Stimulated activated naive CD4-positive, alpha-beta T cell treated with Interleukin-2 at 50 U/mL for 16 hours (primary cell): ENCODE measurements around the gene PPP1R2B.
"Not testable (repeated sequence)": the region's sequence is repeated elsewhere in the genome, so short reads cannot be mapped to it uniquely, and the experiment has no call there.

Source experiments
- DNase-seq: peaks from one replicate; lab custom pipeline; 2025; lab: John Stamatoyannopoulos, UW

Gene PPP1R2B

GRCh38 chr5:156850206-156850751 lies at the start of gene PPP1R2B:
Gene PPP1R2B, plus strand, starts transcription at chr5:156850295. Its CDS starts 268 bp downstream, at chr5:156850563.
- no peak for DNase-seq

DNA sequence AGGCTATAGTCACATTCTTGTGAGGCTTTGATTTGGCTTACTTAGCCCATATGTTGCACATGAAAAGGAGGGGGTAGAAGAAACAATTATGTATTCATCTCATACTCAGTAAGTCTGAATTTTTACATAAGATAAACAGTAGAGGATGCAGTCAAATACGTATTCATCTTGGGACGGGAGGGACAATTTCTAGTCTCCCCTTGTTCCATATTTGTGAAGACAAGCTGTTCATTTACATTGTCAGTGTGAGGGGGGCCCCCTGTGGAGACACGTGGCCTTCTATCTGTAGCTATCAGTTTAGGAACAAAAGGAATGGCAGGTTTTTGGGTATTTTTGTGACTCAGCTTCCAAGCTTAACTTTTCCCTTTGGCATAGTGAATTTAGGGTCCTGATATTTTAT lies 49.2 kb upstream of the PPP1R2B start:
- no peak for DNase-seq

DNA sequence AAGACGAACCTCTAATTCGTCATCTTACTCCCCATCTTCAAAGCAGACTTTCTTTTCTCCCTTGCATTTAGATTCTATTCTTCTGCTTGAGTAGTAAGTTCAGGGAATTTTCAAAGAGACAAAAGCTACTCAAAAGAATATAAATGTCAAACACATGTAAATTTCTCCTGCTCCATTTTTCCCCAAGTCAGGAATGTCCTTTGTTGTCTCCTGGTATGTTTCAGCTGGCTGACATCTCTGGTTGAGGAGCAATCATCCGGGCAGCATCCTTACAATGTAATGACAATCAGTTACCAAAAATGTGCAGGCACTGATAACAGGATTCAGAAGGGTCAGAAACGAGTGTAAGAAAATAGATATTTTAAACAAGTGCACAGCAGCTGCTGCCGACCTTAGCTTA lies 47.6 kb upstream of the PPP1R2B start:
- no peak for DNase-seq

- no peak for DNase-seq
Measured at GRCh38 chr5:156803404-156803803, 46.7 kb upstream of the PPP1R2B start.

GRCh38 chr5:156812959-156813358 lies 37.1 kb upstream of the PPP1R2B start:
- no peak for DNase-seq

- peak; percentile 3 for DNase-seq
Measured at GRCh38 chr5:156815988-156816599, 34.0 kb upstream of the PPP1R2B start.

DNA sequence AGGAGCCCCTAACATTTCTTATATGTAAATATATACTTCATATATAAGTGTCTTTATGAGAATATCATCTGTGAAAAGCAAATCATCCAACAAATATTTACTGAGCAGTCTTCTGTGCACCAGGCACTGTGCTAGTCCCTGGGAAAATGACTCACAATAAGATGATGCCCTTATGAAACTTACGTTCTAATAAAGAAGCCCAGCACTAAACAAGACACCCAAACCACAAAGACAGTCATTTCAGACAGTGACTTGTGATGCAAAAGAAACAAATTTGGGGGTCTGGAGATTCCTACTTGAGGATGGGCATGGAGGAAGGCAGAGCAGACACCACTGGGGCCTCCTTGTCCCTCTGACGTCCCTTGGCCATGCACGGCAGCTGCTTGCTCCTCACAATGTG lies 30.6 kb upstream of the PPP1R2B start:
- no peak for DNase-seq

DNA sequence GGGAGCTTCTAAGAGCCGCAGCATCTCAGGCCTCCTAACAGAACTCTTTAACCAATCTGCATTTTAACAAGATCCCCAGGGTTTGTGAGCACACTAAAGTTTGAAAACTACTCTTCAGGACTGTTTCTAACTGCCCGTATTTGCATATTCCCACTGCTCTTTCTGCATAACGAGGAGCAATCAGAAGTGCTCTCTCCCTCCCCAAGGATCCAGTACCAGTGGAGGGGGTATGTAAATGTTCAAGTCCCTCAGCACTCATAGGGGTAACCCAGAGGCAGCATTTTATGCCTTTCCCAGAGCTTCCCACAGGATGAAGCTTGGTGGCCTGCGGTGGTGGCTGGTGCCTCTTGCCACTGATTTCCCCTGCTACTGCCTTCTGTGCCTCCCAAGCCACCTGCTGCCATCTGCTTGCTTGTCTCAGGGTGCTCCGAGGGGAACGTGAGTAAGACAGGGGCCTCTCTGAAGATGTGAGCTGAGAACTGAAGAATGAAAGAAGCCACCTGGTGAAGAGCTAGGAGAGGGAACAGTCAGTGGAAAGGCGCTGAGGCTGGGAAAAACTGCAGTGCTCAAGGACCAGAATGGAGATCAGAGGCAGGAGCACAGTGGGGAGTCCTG lies 30.0 kb upstream of the PPP1R2B start:
- no peak for DNase-seq

GRCh38 chr5:156824241-156824640 lies 25.9 kb upstream of the PPP1R2B start:
- DNase-seq: no peak

- DNase-seq: no peak
Measured at GRCh38 chr5:156824800-156825199, 25.3 kb upstream of the PPP1R2B start.

GRCh38 chr5:156825688-156826087 lies 24.4 kb upstream of the PPP1R2B start:
- no peak for DNase-seq

- DNase-seq: no peak
Measured at GRCh38 chr5:156826150-156826549, 23.9 kb upstream of the PPP1R2B start.

GRCh38 chr5:156834916-156835315 lies 15.2 kb upstream of the PPP1R2B start:
- DNase-seq: no peak

DNA sequence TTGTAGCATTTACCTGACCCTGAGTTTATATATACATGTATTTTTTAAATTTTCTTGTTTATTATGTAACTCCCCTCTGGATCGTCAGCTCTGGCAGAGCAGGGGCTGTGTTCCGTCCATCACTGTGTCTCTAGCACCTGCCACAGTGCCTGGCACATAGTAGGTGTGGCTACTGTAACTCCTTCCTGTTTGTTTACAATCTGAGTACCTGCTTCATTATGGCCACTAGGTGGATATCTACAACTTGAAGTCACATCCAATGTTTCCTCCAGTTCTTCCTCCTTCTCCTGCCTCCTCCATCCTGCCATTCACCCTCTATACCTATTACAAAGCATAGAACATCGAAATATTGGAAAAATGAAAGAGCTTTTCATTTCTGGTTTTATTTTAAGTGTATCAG lies 14.2 kb upstream of the PPP1R2B start:
- no peak for DNase-seq

GRCh38 chr5:156836846-156837245 lies 13.2 kb upstream of the PPP1R2B start:
- no peak for DNase-seq

GRCh38 chr5:156838961-156839360 lies 11.1 kb upstream of the PPP1R2B start:
- no peak for DNase-seq

- DNase-seq: no peak
Measured at GRCh38 chr5:156841737-156842136, 8.4 kb upstream of the PPP1R2B start.

DNA sequence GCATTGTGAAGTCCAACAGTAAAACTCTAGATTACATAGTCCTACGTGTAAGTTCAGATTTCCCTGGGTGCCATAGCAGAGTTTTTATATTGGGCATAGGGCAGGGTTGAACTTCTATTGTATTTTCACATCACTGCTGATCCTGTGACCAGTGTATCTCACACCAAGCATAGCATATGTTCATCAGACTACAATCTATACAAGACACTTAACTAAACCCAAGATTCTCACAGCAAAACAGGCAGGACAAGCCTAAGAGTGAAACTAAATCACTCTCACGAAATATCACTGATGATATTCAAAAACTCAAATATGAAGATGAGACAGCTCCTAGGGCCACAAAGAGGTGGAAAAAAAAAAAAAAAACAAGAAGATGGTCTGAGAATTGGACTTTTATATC lies 3.2 kb upstream of the PPP1R2B start:
- no peak for DNase-seq

GRCh38 chr5:156848447-156848846 lies 1.6 kb upstream of the PPP1R2B start:
- DNase-seq: not testable (repeated sequence)

- DNase-seq: no peak
Measured at GRCh38 chr5:156851880-156852279, 1.8 kb downstream of the PPP1R2B start.

GRCh38 chr5:156853055-156853454 lies 3.0 kb downstream of the PPP1R2B start:
- not testable (repeated sequence) for DNase-seq

- no peak for DNase-seq
Measured at GRCh38 chr5:156865427-156865826, 15.3 kb downstream of the PPP1R2B start.

DNA sequence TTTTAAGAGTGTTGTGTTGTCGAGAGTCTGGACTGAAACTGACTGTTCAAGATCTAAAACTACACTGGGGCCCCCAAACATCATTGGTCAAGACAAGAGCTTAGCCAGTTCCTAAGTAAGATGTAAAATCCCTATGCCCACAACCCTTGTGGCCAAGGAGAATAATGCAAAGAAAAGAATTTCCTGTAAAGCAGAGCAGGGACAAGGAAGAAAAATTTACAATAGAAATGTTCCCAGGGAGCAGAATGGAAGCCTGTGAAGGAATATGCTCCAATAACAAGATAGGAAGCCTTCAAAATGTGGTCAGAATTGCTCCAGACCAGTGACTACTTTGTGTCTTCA lies 20.4 kb downstream of the PPP1R2B start:
- DNase-seq: no peak

- no peak for DNase-seq
Measured at GRCh38 chr5:156871212-156871611, 21.1 kb downstream of the PPP1R2B start.
